SK-N-SH (cell line): ENCODE measurements around the gene TFF1. TPM values are rescaled to one million over a fixed set of nuclear protein-coding genes. Genes with fewer than 3 reads are reported as not detected.

Experiments
- CTCF ChIA-PET: fragments of 300-600, 350-600 bp; formaldehyde crosslinking; extraction: SDS; loops from one replicate; lab custom pipeline; 2021; lab: Yijun Ruan, JAX
- POLR2A ChIA-PET: fragments of 350-600 bp; sonication (Branson Sonifier 250); formaldehyde crosslinking; extraction: SDS; loops from one replicate; lab custom pipeline; 2020; ENCODE audit warnings: antibody characterized with exemption, inconsistent platforms; lab: Yijun Ruan, JAX
- DNase-seq: peaks from one replicate; pipeline ENCODE4 v3.0.0; 2012
- H2AFZ ChIP-seq: fragments of 200-600 bp; sonication (generic); 2 replicates; pipeline ENCODE4 v1.8.1; 2016; ENCODE audit warnings: antibody characterized with exemption, mild to moderate bottlenecking, low read depth
- H3F3A ChIP-seq: fragments of 200-600 bp; sonication (generic); replicated peaks from 2 replicates; pipeline ENCODE3; 2016; ENCODE audit warnings: antibody characterized with exemption, mild to moderate bottlenecking; ENCODE audit not compliant: insufficient read depth
- H3K27ac ChIP-seq, 2 experiments: fragments of 200-500 bp in 1 of 2; fragments of 200-600 bp in 1 of 2; sonication (Bioruptor generic) in 1 of 2; sonication (generic), shearing (Covaris generic) in 1 of 2; 2 replicates each; pipeline versions ENCODE4 v1.5.1 to v1.6.1; 2014 to 2016; ENCODE audit warnings: low read depth in 2 of 2, inconsistent platforms in 1 of 2, low read length in 1 of 2, mild to moderate bottlenecking in 1 of 2, mixed read lengths in 1 of 2
- H3K27me3 ChIP-seq: fragments of 200-600 bp; sonication (generic), shearing (Covaris generic); 2 replicates; pipeline ENCODE4 v1.6.1; 2016; ENCODE audit warnings: mixed run types; ENCODE audit not compliant: insufficient read depth
- H3K36me3 ChIP-seq, 2 experiments: fragments of 200-500 bp in 1 of 2; fragments of 200-600 bp in 1 of 2; sonication (Bioruptor generic) in 1 of 2; sonication (generic) in 1 of 2; replicated peaks in 1 of 2; 2 replicates each; pipeline versions ENCODE3 to v1.5.1; 2014 to 2016; ENCODE audit warnings: low read length in 1 of 2, mild to moderate bottlenecking in 1 of 2; ENCODE audit not compliant: insufficient read depth in 2 of 2, control insufficient read depth in 1 of 2
- H3K4me1 ChIP-seq, 2 experiments: fragments of 200-500 bp in 1 of 2; fragments of 200-600 bp in 1 of 2; sonication (Bioruptor generic) in 1 of 2; sonication (generic), shearing (Covaris generic) in 1 of 2; 2 replicates each; pipeline versions ENCODE4 v1.5.1 to v1.6.1; 2014 to 2016; ENCODE audit warnings: low read depth in 1 of 2, low read length in 1 of 2, mixed run types in 1 of 2; ENCODE audit not compliant: insufficient read depth in 2 of 2, control insufficient read depth in 1 of 2
- H3K4me2 ChIP-seq: fragments of 200-600 bp; sonication (generic), shearing (Covaris generic); 2 replicates; pipeline ENCODE4 v1.6.1; 2017; ENCODE audit warnings: mixed run types
- H3K4me3 ChIP-seq, 2 experiments: fragments of 200-500 bp in 1 of 2; fragments of 200-600 bp in 1 of 2; sonication (Bioruptor generic) in 1 of 2; sonication (generic), shearing (Covaris generic) in 1 of 2; 2 replicates each; pipeline versions ENCODE4 v1.5.1 to v1.8.1; 2014 to 2016; ENCODE audit warnings: low read depth in 2 of 2, inconsistent platforms in 1 of 2, low read length in 1 of 2, mild to moderate bottlenecking in 1 of 2, mixed read lengths in 1 of 2, moderate library complexity in 1 of 2
- H3K79me2 ChIP-seq: fragments of 200-600 bp; sonication (generic); 2 replicates; pipeline ENCODE4 v1.8.1; 2017; ENCODE audit warnings: mild to moderate bottlenecking; ENCODE audit not compliant: insufficient read depth
- H3K9ac ChIP-seq: fragments of 200-600 bp; sonication (generic); 2 replicates; pipeline ENCODE4 v1.6.1; 2017; ENCODE audit warnings: mixed run types
- H3K9me2 ChIP-seq: fragments of 200-600 bp; sonication (generic); 2 replicates; pipeline ENCODE4 v1.6.1; 2017; ENCODE audit warnings: mixed run types
- H3K9me3 ChIP-seq: fragments of 200-600 bp; sonication (generic); 2 replicates; pipeline ENCODE4 v1.6.1; 2017; ENCODE audit warnings: mixed run types, mild to moderate bottlenecking, moderate library complexity
- H4K20me1 ChIP-seq: fragments of 200-600 bp; sonication (generic); 2 replicates; pipeline ENCODE4 v1.6.1; 2017; ENCODE audit warnings: mild to moderate bottlenecking, mixed run types; ENCODE audit not compliant: insufficient read depth
- EP300 ChIP-seq, 2 experiments: IDR thresholded peaks; 2 replicates each; pipeline versions ENCODE4 v1.4.0 to v1.6.1; 2012; ENCODE audit warnings: borderline replicate concordance in 1 of 2, low read depth in 1 of 2, low read length in 1 of 2
- FOXJ3 ChIP-seq: sonication (generic); formaldehyde crosslinking; IDR thresholded peaks from 2 replicates; pipeline ENCODE4 v1.5.1; 2020; ENCODE audit warnings: mild to moderate bottlenecking, missing genetic modification reagents
- FOXM1 ChIP-seq: IDR thresholded peaks from 2 replicates; pipeline ENCODE4 v1.4.0; 2012; ENCODE audit warnings: low read depth, mild to moderate bottlenecking
- MEF2A ChIP-seq: IDR thresholded peaks from 2 replicates; pipeline ENCODE4 v1.4.0; 2012; ENCODE audit warnings: low read depth, borderline replicate concordance
- MXI1 ChIP-seq: IDR thresholded peaks from 2 replicates; pipeline ENCODE4 v1.6.1; 2012; ENCODE audit warnings: mild to moderate bottlenecking, low read depth, low read length, improper control_type of control experiment
- NRF1 ChIP-seq: IDR thresholded peaks from 2 replicates; pipeline ENCODE4 v1.6.1; 2012; ENCODE audit warnings: low read depth, mild to moderate bottlenecking, low read length
- PBX3 ChIP-seq: IDR thresholded peaks from 2 replicates; pipeline ENCODE4; 2012
- RAD21 ChIP-seq: IDR thresholded peaks from 2 replicates; pipeline ENCODE4 v1.6.1; 2012; ENCODE audit warnings: mild to moderate bottlenecking, low read length
- RCOR1 ChIP-seq: fragments of 150-350 bp; IDR thresholded peaks from 2 replicates; pipeline ENCODE4 v1.6.1; 2017; ENCODE audit warnings: antibody characterized with exemption, low read length
- RXRA ChIP-seq: IDR thresholded peaks from 2 replicates; pipeline ENCODE4 v1.4.0; 2012; ENCODE audit warnings: low read depth, mild to moderate bottlenecking, borderline replicate concordance
- SMC3 ChIP-seq: IDR thresholded peaks from 2 replicates; pipeline ENCODE4 v1.6.1; 2012; ENCODE audit warnings: low read depth, low read length, improper control_type of control experiment
- TAF1 ChIP-seq: IDR thresholded peaks from 2 replicates; pipeline ENCODE4 v1.6.1; 2012; ENCODE audit warnings: low read depth, mild to moderate bottlenecking, low read length, moderate library complexity, borderline replicate concordance
- USF1 ChIP-seq: IDR thresholded peaks from 2 replicates; pipeline ENCODE4 v1.4.0; 2012; ENCODE audit warnings: low read depth, borderline replicate concordance
- YY1 ChIP-seq: IDR thresholded peaks from 2 replicates; pipeline ENCODE4 v1.4.0; 2012; ENCODE audit warnings: low read depth, mild to moderate bottlenecking
- WGBS: methylation state at CpG from one replicate; pipeline ENCODE4 v1.1.6; 2017; ENCODE audit warnings: low lambda C conversion rate; 5-methylcytosine and 5-hydroxymethylcytosine counted together
- polyA plus RNA-seq, 3 experiments: library from polyadenylated mRNA; depleted of rRNA; stranded (reverse); fragments of >200 nt; gene quantifications; 2 replicates each; pipeline ENCODE4 v1.2.3, GENCODE V29; 2012

Gene TFF1
- polyA plus RNA-seq, 1 of the 3 experiments (the other 2 are of a cell fraction) = not detected

- H3K9ac ChIP-seq = no peak overlapping the region
- no peaks in the 10 kb centered on the region for H4K20me1 ChIP-seq
- no peaks in the 10 kb centered on the region for H3K4me1 ChIP-seq
- H3F3A ChIP-seq = no peaks in the 10 kb centered on the region
- peak; percentile 55 for DNase-seq
- no peaks in the 10 kb centered on the region for H3K36me3 ChIP-seq
- no peak overlapping the region for H3K27ac ChIP-seq
- H3K27me3 ChIP-seq = no peaks in the 10 kb centered on the region
- H3K9me3 ChIP-seq = no peaks in the 10 kb centered on the region
- no peaks in the 10 kb centered on the region for H3K9me2 ChIP-seq
- CTCF ChIA-PET = interaction anchor here (0.9 to 1.3 kb wide), 4 partner anchors 13 to 201 kb away, joined by 3 to 5 read pairs (median 3); partner anchors contain the start of gene TFF2
- no peak overlapping the region for H2AFZ ChIP-seq
- TF ChIP-seq FOXJ3 (no peak), PBX3 (no peak), USF1 (no peak), SMC3 (peak; percentile 26; the same call in 1 of the 2 replicates), RXRA (no peak), TAF1 (no peak), MEF2A (no peak), MXI1 (no peak), EP300 (IDR thresholded peaks at IDR 0.05; ENCODE audit: borderline replicate concordance in 1 of 2, low read depth in 1 of 2, low read length in 1 of 2) (no peak), FOXM1 (no peak), RAD21 (peak; percentile 47), RCOR1 (no peak), NRF1 (no peak)
- TF ChIP-seq, all 33 proteins: peak for 2
- H3K79me2 ChIP-seq = no peaks in the 10 kb centered on the region
- 51% methylated on average over 12 of the region's 23 CpGs for WGBS
- H3K4me3 ChIP-seq = peak overlapping the region in 1 of 2 experiments; percentile 49; a peak in 1 of 4 replicates
- H3K4me2 ChIP-seq = no peak overlapping the region
- POLR2A ChIA-PET = interaction anchor here (0.6 kb wide), 1 partner anchor 11 kb away, joined by 3 read pairs; no protein-coding TSS in a partner anchor
Measured at GRCh38 chr21:42337830-42338728, 28.3 kb downstream of the TFF1 start.

GRCh38 chr21:42337276-42337675 is 29.1 kb downstream of the TFF1 start:
- no peak for TF ChIP-seq SMC3
- no peak for TF ChIP-seq YY1
- ChIA-PET CTCF (interaction anchor here (0.9 to 1.3 kb wide), 4 partner anchors 14 to 201 kb away, joined by 3 to 5 read pairs (median 3); partner anchors contain the start of gene TFF2), POLR2A (interaction anchor here (0.6 kb wide), 1 partner anchor 12 kb away, joined by 3 read pairs; no protein-coding TSS in a partner anchor)
- Histone ChIP-seq H3K27me3 (no peaks in the 10 kb centered on the region), H3K36me3 (no peaks in the 10 kb centered on the region), H2AFZ (no peak overlapping the region), H3K9me3 (no peaks in the 10 kb centered on the region), H3F3A (no peaks in the 10 kb centered on the region), H3K9me2 (no peaks in the 10 kb centered on the region), H3K4me3 (no peak overlapping the region), H3K9ac (no peak overlapping the region), H3K4me2 (no peak overlapping the region), H4K20me1 (no peaks in the 10 kb centered on the region), H3K4me1 (no peaks in the 10 kb centered on the region), H3K79me2 (no peaks in the 10 kb centered on the region), H3K27ac (no peak overlapping the region)
- DNase-seq = no peak
- WGBS = 44% methylated on average over 4 of the region's 4 CpGs
